Measurements from ENCODE around the gene IGF1R.
A peak's percentile ranks its signal among the peaks of the same experiment; 100 is the strongest.

The IGF1R gene

DNA sequence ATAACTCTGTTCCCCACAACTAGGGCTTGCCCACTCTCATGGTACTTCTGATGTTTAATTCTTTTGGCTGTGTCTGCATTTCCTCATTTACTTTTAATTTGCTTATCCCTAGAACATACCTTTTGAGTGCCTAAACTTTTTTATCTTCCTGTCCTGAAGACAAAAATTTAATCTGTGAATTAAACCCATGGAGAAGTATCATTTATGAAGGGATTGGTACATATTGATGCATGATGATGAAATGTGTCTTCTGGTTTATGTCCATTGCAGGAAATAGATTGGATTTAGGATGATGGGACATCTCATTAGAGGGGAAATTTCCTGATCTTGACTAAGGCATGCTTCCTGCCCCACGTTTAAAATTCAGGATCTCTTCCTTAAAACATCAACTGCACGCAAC is 249.8 kb downstream of the IGF1R start:
- DNase-seq (ENCODE audit: low read depth): no peak
- no peak for TF ChIP-seq CTCF (conservative IDR thresholded peaks at IDR 0.05; ENCODE audit: low read depth, low read length)

GRCh38 chr15:98899272-98900021 is 251.1 kb downstream of the IGF1R start:
- no peak overlapping the region for H3K4me3 ChIP-seq (ENCODE audit: low read depth, low read length)
- DNase-seq (ENCODE audit: low read depth): no peak

More for the DNA sequence above, 249.8 kb downstream of the IGF1R start:
- H3K4me3 ChIP-seq (ENCODE audit: low read depth, low read length): no peak overlapping the region

GRCh38 chr15:98900356-98900755 is 252.0 kb downstream of the IGF1R start:
- H3K4me3 ChIP-seq (ENCODE audit: low read depth, low read length): no peak overlapping the region
- TF ChIP-seq CTCF (conservative IDR thresholded peaks at IDR 0.05; ENCODE audit: low read depth, low read length): no peak
- peak; percentile 88 for DNase-seq (ENCODE audit: low read depth)

More at GRCh38 chr15:98899272-98900021, 251.1 kb downstream of the IGF1R start:
- TF ChIP-seq CTCF (conservative IDR thresholded peaks at IDR 0.05; ENCODE audit: low read depth, low read length): no peak

DNA sequence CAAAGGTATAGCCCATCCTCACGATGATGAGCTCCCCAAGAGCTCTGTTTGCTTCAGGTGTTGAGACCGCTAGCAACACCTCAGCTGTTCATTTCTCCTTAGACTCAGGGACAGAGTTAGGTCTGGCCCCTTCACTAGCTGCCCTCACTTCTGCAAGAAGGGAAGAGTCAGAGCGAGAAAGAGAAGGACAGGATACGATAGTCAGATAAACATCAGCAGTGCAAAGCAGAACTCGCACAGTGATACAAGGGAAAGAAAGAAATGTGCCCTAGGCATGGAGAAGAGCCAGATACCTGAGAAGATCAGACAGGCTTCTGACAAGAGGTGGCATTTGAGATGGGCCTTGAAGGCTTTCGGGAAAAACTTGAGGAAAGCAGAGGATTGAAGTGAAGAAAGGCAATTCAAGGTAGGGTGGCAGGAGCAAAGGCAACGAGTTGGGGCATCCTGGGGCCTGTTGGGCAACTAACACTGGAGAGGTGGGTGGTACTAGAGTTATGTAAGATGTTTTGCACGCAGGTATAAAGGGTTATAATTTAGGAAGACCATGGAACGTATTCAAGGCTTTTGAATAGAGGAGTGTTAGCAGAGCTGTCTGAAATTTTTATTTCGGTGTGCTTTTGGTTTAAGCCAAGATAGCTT is 253.2 kb downstream of the IGF1R start:
- no peak for TF ChIP-seq CTCF (conservative IDR thresholded peaks at IDR 0.05; ENCODE audit: low read depth, low read length)
- no peak overlapping the region for H3K4me3 ChIP-seq (ENCODE audit: low read depth, low read length)
- DNase-seq (ENCODE audit: low read depth): no peak

GRCh38 chr15:98902931-98903330 is 254.6 kb downstream of the IGF1R start:
- no peak for TF ChIP-seq CTCF (conservative IDR thresholded peaks at IDR 0.05; ENCODE audit: low read depth, low read length)
- no peak overlapping the region for H3K4me3 ChIP-seq (ENCODE audit: low read depth, low read length)
- DNase-seq (ENCODE audit: low read depth): no peak

GRCh38 chr15:98903377-98904018 is 255.2 kb downstream of the IGF1R start:
- TF ChIP-seq CTCF (conservative IDR thresholded peaks at IDR 0.05; ENCODE audit: low read depth, low read length): no peak
- DNase-seq (ENCODE audit: low read depth): peak; percentile 73
- no peak overlapping the region for H3K4me3 ChIP-seq (ENCODE audit: low read depth, low read length)

All from choroid plexus epithelial cell (primary cell).